Measurements from ENCODE around the gene THRAP3. TPM values are rescaled to one million over a fixed set of nuclear protein-coding genes. Genes with fewer than 3 reads are reported as not detected.

THRAP3 gene
- total and polyA plus RNA-seq, 9 of the 15 experiments (the other 6 are each of a cell fraction or from before 2014, with no cell fraction given): 66.2 to 135 (median 113) TPM

GRCh38 chr1:36301220-36301619, 77.0 kb downstream of the THRAP3 start:
- Histone ChIP-seq H3K4me2 (ENCODE audit: insufficient read depth, low read length) (no peak overlapping the region), H4K20me1 (replicated peaks; ENCODE audit: control insufficient read depth, insufficient read depth, low read length) (peaks cover 4% of the 10 kb centered on the region; the same call in 1 of the 2 replicates), H3K9me1 (ENCODE audit: control insufficient read depth, insufficient read depth, low read length) (no peaks in the 10 kb centered on the region), H3K27ac (ENCODE audit: extremely low read depth, low read depth, low read length) (no peak overlapping the region), H3K36me3 (ENCODE audit: control insufficient read depth, insufficient read depth, low read length) (peaks cover 88% of the 10 kb centered on the region), H3K9me3 (replicated peaks; ENCODE audit: control insufficient read depth, insufficient read depth, low read depth, low read length) (no peaks in the 10 kb centered on the region), H2AFZ (ENCODE audit: low read depth, low read length) (no peak overlapping the region), H3K4me3 (no peak overlapping the region), H3K9ac (ENCODE audit: insufficient read depth in 1 of 2, low read depth in 2 of 2, low read length in 2 of 2) (no peak overlapping the region), H3K27me3 (ENCODE audit: control insufficient read depth in 2 of 2, insufficient read depth in 2 of 2, low read length in 2 of 2) (no peaks in the 10 kb centered on the region), H3K4me1 (replicated peaks in 1 of 2; ENCODE audit: control insufficient read depth in 2 of 2, insufficient read depth in 2 of 2, low read length in 2 of 2) (peaks cover 0 to 6% of the 10 kb centered on the region in 2 experiments; a peak in 3 of 5 replicates), H3K79me2 (ENCODE audit: control insufficient read depth, insufficient read depth, low read length) (no peaks in the 10 kb centered on the region)
- DNase-seq (ENCODE audit: extremely low read depth in 1 of 4, low spot score in 3 of 4): no peak
- BruUV-seq (replicated peaks): no TSS peak
- POLR2A ChIA-PET: interaction anchor here (0.6 to 1.5 kb wide), 3 partner anchors 11 to 124 kb away, joined by 3 to 10 read pairs (median 3); no protein-coding TSS in a partner anchor
- in situ Hi-C loops (cut with MboI) (no loop called here), intact Hi-C loops (cut with micrococcal nuclease) (no loop called here)
- no peak for ATAC-seq
- no peak for FAIRE-seq
- TF ChIP-seq HINFP (tag; conservative IDR thresholded peaks at IDR 0.05; ENCODE audit: low read depth) (no peak), MYBL2 (IDR thresholded peaks at IDR 0.05; ENCODE audit: low read depth) (no peak), MYBL2 (CRISPR knock-in tag; IDR thresholded peaks at IDR 0.05; ENCODE audit: borderline replicate concordance) (no peak), RAD51 (IDR thresholded peaks at IDR 0.05; ENCODE audit: borderline replicate concordance, low read depth) (no peak), SMARCA5 (IDR thresholded peaks at IDR 0.05) (no peak), ZNF717 (CRISPR knock-in tag; IDR thresholded peaks at IDR 0.05) (no peak), ILK (tag; IDR thresholded peaks at IDR 0.05; ENCODE audit: borderline replicate concordance, low read depth) (no peak), ZNF3 (CRISPR knock-in tag; IDR thresholded peaks at IDR 0.05) (no peak), TAF15 (IDR thresholded peaks at IDR 0.05; ENCODE audit: low read depth, low read length) (no peak), ZNF354B (CRISPR knock-in tag; IDR thresholded peaks at IDR 0.05) (no peak), SRSF3 (IDR thresholded peaks at IDR 0.05; ENCODE audit: insufficient read depth, low read length) (no peak), HES1 (IDR thresholded peaks at IDR 0.05; ENCODE audit: low read depth) (no peak), KLF16 (IDR thresholded peaks at IDR 0.05) (no peak), ETV6 (IDR thresholded peaks at IDR 0.05; ENCODE audit: borderline replicate concordance in 1 of 2, low read depth in 2 of 2, low read length in 1 of 2) (no peak), ETV6 (CRISPR knock-in tag; IDR thresholded peaks at IDR 0.05; ENCODE audit: borderline replicate concordance) (no peak), FOXJ3 (CRISPR knock-in tag; IDR thresholded peaks at IDR 0.05) (no peak)
- CTCF ChIA-PET (ENCODE audit: low intra/inter-chr PET ratio): no interaction called here
- WGBS (ENCODE audit: insufficient coverage, low coverage, missing lambda C conversion rate): 92% methylated on average over 1 of the region's 1 CpG

All from K562 (cell line).